Effector CD8-positive, alpha-beta T cell (primary cell): ENCODE data around the gene CLEC16A.

Source experiments
- DNase-seq: peaks from one replicate; lab custom pipeline; 2025; lab: John Stamatoyannopoulos, UW

The CLEC16A gene

GRCh38 chr16:11038777-11039176, 94.4 kb downstream of the CLEC16A start:
- DNase-seq = no peak

GRCh38 chr16:11039726-11040125, 95.4 kb downstream of the CLEC16A start:
- DNase-seq = no peak

- DNase-seq = no peak
Observed at GRCh38 chr16:11042191-11042590, 97.8 kb downstream of the CLEC16A start.

GRCh38 chr16:11045441-11045840, 101.1 kb downstream of the CLEC16A start:
- DNase-seq = no peak

GRCh38 chr16:11045846-11046245, 101.5 kb downstream of the CLEC16A start:
- no peak for DNase-seq

GRCh38 chr16:11046382-11046931, 102.1 kb downstream of the CLEC16A start:
- DNase-seq = no peak

GRCh38 chr16:11047057-11047456, 102.7 kb downstream of the CLEC16A start:
- no peak for DNase-seq

- DNase-seq = no peak
Observed at GRCh38 chr16:11047939-11048800, 103.8 kb downstream of the CLEC16A start.

GRCh38 chr16:11049396-11050059, 105.2 kb downstream of the CLEC16A start:
- DNase-seq = no peak

GRCh38 chr16:11050536-11050935, 106.2 kb downstream of the CLEC16A start:
- no peak for DNase-seq

- DNase-seq = no peak
Observed at GRCh38 chr16:11050944-11051343, 106.6 kb downstream of the CLEC16A start.

- DNase-seq = no peak
Observed at GRCh38 chr16:11051430-11051829, 107.1 kb downstream of the CLEC16A start.

GRCh38 chr16:11051879-11052808, 107.8 kb downstream of the CLEC16A start:
- no peak for DNase-seq

GRCh38 chr16:11053916-11054460, 109.6 kb downstream of the CLEC16A start:
- no peak for DNase-seq

- DNase-seq = no peak
Observed at GRCh38 chr16:11056090-11056992, 112.0 kb downstream of the CLEC16A start.

- no peak for DNase-seq
Observed at GRCh38 chr16:11056993-11057649, 112.8 kb downstream of the CLEC16A start.

GRCh38 chr16:11057711-11058345, 113.5 kb downstream of the CLEC16A start:
- DNase-seq = no peak

- DNase-seq = no peak
Observed at GRCh38 chr16:11058832-11059231, 114.5 kb downstream of the CLEC16A start.

GRCh38 chr16:11059588-11059987, 115.2 kb downstream of the CLEC16A start:
- no peak for DNase-seq
